NCI-H146 treated with DMSO at 0.1 percent for 48 hours (cell line): ENCODE data around the gene SPTBN2.
A peak's percentile ranks its signal among the peaks of the same experiment; 100 is the strongest.

ENCODE experiments used
- DNase-seq: peaks from one replicate; lab custom pipeline; 2025; ENCODE audit not compliant: unreplicated experiment; lab: John Stamatoyannopoulos, UW

Gene SPTBN2

GRCh38 chr11:66686801-66687750 is 41.9 kb downstream of the SPTBN2 start:
- no peak for DNase-seq

- no peak for DNase-seq
Observed at GRCh38 chr11:66686100-66686785, 42.8 kb downstream of the SPTBN2 start.

- no peak for DNase-seq
Observed at GRCh38 chr11:66685276-66686099, 43.5 kb downstream of the SPTBN2 start.

GRCh38 chr11:66684635-66685034 is 44.4 kb downstream of the SPTBN2 start:
- no peak for DNase-seq

GRCh38 chr11:66683877-66684276 is 45.1 kb downstream of the SPTBN2 start:
- DNase-seq: no peak

- DNase-seq: no peak
Observed at GRCh38 chr11:66680966-66681645, 47.9 kb downstream of the SPTBN2 start.

- peak; percentile 85 for DNase-seq
Observed at GRCh38 chr11:66677599-66678375, 51.2 kb downstream of the SPTBN2 start, which contains the start of gene RBM4B. Gene RBM4B, minus strand, starts transcription at chr11:66677887. Its CDS starts 808 bp downstream, at chr11:66677079.

- no peak for DNase-seq
Observed at GRCh38 chr11:66676931-66677598, 52.0 kb downstream of the SPTBN2 start.

- DNase-seq: no peak
Observed at GRCh38 chr11:66676282-66676919, 52.6 kb downstream of the SPTBN2 start.

- DNase-seq: no peak
Observed at GRCh38 chr11:66674964-66675602, 53.9 kb downstream of the SPTBN2 start.

GRCh38 chr11:66670816-66671215 is 58.2 kb downstream of the SPTBN2 start:
- no peak for DNase-seq

- no peak for DNase-seq
Observed at GRCh38 chr11:66665369-66665768, 63.6 kb downstream of the SPTBN2 start.

- DNase-seq: no peak
Observed at GRCh38 chr11:66663741-66664296, 65.2 kb downstream of the SPTBN2 start.

GRCh38 chr11:66659763-66660162 is 69.3 kb downstream of the SPTBN2 start:
- no peak for DNase-seq

- no peak for DNase-seq
Observed at GRCh38 chr11:66653123-66653522, 75.9 kb downstream of the SPTBN2 start.

- DNase-seq: no peak
Observed at GRCh38 chr11:66652651-66653050, 76.4 kb downstream of the SPTBN2 start.

GRCh38 chr11:66651016-66651415 is 78.0 kb downstream of the SPTBN2 start:
- DNase-seq: no peak

- DNase-seq: no peak
Observed at GRCh38 chr11:66649903-66650302, 79.1 kb downstream of the SPTBN2 start.
